Activated T-cell treated with anti-CD3 and anti-CD28 coated beads, Interleukin-2, amount 50 U/mL, for 4 hours (primary cell): Measurements from ENCODE around the gene EIF3L. TPM values are rescaled to one million over a fixed set of nuclear protein-coding genes. Genes with fewer than 3 reads are reported as not detected.
A peak's percentile ranks its signal among the peaks of the same experiment; 100 is the strongest.

Experiments used
- ATAC-seq, 2 donors: fragments of 200-7000 bp; cut with Tn5 transposase; one replicate each; pipeline ENCODE4 v1.10.0; 2021
- DNase-seq: peaks from one replicate; pipeline ENCODE4 v3.0.0-alpha.2; 2020
- H3K27me3 Mint-ChIP-seq: one replicate; pipeline ENCODE4 v1.8.0; 2021; ENCODE audit warnings: low read depth, mixed read lengths
- H3K36me3 Mint-ChIP-seq: one replicate; pipeline ENCODE4 v1.8.0; 2022; ENCODE audit warnings: mixed read lengths; ENCODE audit not compliant: insufficient read depth
- H3K4me1 Mint-ChIP-seq: one replicate; pipeline ENCODE4 v1.8.0; 2021; ENCODE audit warnings: low read depth, mixed read lengths
- H3K4me3 Mint-ChIP-seq: one replicate; pipeline ENCODE4 v1.8.0; 2021; ENCODE audit warnings: mild to moderate bottlenecking, moderate library complexity, mixed read lengths
- H3K9me3 Mint-ChIP-seq: one replicate; pipeline ENCODE4 v1.8.0; 2021; ENCODE audit warnings: mixed read lengths
- total RNA-seq, 3 donors: library from RNA; stranded (reverse); gene quantifications; one replicate each; pipeline ENCODE4 v1.2.1, GENCODE V29; 2021

EIF3L gene
- total RNA-seq, 3 donors from 2014 or later, result 448 to 518 (median 461) TPM

DNA sequence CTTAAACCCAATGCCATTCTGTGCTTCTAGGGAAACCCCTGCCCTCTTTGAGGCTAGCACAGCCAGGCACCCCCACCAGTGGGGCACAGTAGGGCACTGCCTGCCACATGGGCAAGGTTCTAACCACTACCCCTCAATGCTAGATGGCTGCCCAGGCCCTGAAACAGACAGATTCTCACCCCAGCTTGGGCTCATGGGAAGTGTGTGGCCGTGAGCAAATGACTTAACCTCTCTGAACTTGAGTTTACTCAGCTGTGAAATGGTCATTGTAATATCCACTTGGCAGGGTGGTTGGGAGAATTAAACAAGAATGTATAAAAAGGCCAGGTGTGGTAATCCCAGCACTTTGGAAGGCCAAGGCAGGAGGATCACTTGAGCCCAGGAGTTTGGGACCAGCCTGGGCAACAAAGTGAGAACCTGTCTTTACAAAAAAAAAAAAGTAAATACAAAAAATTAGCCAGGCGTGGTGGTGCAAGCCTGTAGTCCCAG, 81.8 kb downstream of the EIF3L start:
- peaks cover 8% of the 10 kb centered on the region for H3K4me1 Mint-ChIP-seq
- peaks cover 5% of the 10 kb centered on the region for H3K36me3 Mint-ChIP-seq
- no peak for DNase-seq
- no peaks in the 10 kb centered on the region for H3K27me3 Mint-ChIP-seq
- H3K4me3 Mint-ChIP-seq, result no peak overlapping the region
- no peak for ATAC-seq
- no peaks in the 10 kb centered on the region for H3K9me3 Mint-ChIP-seq

DNA sequence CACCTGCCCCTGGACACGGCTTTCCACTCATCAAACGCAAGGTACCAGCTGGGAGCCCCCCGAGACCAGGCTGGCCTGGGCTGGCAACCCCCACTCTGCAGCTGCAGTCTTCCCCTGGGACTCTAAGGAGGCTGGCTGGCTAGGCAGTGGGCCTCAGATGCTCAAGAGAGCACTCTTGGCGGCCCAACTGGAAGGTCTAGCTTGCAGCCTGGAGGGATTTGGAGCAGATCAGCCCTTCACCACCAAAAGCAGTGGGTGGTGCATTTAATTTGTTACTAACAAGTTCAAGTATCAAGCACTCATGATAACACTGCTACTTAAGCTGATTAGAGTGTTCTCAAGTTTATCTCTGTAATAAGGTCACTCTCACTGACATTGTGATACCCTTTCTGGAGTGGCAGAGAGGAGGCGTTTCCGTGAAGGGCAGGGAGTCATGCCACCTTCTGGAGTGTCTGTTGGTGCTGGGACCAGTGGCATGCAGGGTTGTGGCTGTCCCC, 82.7 kb downstream of the EIF3L start:
- H3K36me3 Mint-ChIP-seq, result peaks cover 5% of the 10 kb centered on the region
- DNase-seq, result no peak

DNA sequence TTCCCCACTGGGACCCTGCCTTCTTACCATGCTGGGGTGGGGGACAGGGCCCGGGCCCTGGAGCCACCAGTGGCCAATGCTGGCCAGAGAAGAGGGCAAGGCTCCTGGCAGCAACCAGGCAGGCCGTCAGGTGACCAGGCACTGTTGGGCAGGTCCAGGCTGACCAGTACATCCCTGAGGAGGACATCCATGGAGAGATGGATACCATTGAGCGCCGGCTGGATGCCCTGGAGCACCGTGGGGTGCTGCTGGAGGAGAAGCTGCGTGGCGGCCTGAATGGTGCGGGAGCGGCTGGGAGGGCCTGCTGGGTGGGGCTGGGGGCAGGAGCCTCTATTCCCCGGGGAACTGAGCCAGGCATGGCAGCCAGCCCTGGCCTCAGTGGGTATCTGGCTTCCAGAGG, 83.2 kb downstream of the EIF3L start:
- Mint-ChIP-seq H3K4me1 (peaks cover 8% of the 10 kb centered on the region), H3K4me3 (no peak overlapping the region), H3K9me3 (no peaks in the 10 kb centered on the region), H3K36me3 (peaks cover 5% of the 10 kb centered on the region), H3K27me3 (no peaks in the 10 kb centered on the region)
- DNase-seq (no peak), ATAC-seq (no peak)

More for the DNA sequence above, 82.7 kb downstream of the EIF3L start:
- no peaks in the 10 kb centered on the region for H3K27me3 Mint-ChIP-seq
- no peak for ATAC-seq
- H3K9me3 Mint-ChIP-seq, result no peaks in the 10 kb centered on the region
- H3K4me3 Mint-ChIP-seq, result no peak overlapping the region
- peaks cover 8% of the 10 kb centered on the region for H3K4me1 Mint-ChIP-seq

DNA sequence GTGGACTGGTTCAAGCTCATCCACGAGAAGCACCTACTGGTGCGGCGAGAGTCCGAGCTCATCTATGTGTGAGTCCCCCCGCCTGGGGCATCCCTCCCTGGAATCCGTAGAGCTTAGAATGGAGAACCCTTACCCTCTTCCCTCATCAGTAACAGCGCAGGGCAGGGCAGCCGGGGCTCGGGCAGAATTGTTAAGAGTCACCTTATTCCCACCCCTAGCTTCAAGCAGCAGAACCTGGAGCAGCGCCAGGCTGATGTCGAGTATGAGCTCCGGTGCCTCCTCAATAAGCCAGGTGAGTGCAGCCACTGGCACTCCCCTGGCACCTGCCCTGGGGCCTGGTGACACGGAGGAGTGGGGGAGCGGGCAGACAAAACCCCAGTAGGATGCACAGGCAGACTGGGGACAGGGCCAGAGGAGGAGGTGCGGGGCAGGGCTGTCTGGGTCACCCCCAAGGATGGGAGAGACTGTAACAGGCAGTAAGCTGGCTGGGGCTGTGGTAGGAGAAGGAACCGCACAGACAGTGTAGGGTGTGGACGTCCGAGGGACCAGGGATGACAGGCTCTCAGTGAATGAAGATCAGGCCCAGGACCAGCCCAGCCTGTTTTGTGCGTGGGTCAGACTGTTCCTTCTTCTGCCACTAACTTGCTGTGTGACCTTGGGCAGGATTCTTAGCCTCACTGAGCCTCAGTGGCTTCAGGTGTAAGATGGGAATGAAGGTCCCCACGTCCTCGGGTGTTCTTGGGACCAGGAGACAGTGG, 83.8 kb downstream of the EIF3L start:
- no peak for ATAC-seq
- peaks cover 5% of the 10 kb centered on the region for H3K36me3 Mint-ChIP-seq
- H3K9me3 Mint-ChIP-seq, result no peaks in the 10 kb centered on the region
- no peaks in the 10 kb centered on the region for H3K27me3 Mint-ChIP-seq
- no peak overlapping the region for H3K4me3 Mint-ChIP-seq
- H3K4me1 Mint-ChIP-seq, result peaks cover 8% of the 10 kb centered on the region
- no peak for DNase-seq

DNA sequence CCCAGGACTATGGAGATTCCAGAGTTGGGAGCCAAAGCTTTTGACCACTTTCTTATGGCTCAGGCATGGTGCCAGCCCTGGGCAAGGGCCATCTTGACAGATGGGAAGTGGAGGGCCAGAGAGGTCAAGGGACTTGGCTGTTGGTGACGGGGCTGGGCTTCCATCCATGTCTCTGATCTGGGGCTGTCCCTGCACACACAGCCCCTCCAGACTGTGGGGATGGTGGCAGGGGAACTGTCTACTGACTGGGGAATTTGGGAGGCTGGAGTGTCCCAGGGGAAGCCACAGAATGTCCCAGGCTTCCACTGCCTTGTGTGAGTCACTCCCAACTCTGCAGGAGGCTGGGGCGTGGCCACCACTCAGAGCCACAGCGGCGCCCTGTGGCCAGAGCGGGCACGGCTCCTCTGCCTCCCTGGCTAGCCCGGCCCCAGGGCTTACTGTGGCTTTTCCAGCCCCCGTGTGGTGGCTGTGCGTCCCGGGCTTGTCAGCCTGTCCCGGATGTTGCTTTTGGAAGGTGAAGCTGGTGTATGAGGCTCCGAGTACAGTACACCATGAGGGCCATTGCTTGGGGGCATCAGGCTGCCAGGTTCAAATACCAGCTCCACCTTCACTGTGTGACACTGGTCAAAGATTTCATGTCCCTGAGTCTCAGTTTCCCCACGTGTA, 84.6 kb downstream of the EIF3L start:
- Mint-ChIP-seq H3K4me1 (peaks cover 8% of the 10 kb centered on the region), H3K36me3 (peaks cover 2% of the 10 kb centered on the region), H3K9me3 (no peaks in the 10 kb centered on the region), H3K27me3 (no peaks in the 10 kb centered on the region), H3K4me3 (no peak overlapping the region)
- DNase-seq (peak; percentile 75), ATAC-seq (peak; percentile 100)

Other genes with a start within 250 kb of the EIF3L start
- gene GGA1, start 240.6 kb upstream of the EIF3L start, total RNA-seq, result 10 to 100 TPM; 73.3 to 79.5 (median 77.3) TPM
- 10 to 100 TPM; 51.1 to 54.3 (median 52.5) TPM for gene SH3BP1, start 209.8 kb upstream of the EIF3L start, total RNA-seq
- 10 to 100 TPM; 39.0 to 50.2 (median 43.7) TPM for gene PDXP, start 190.7 kb upstream of the EIF3L start, total RNA-seq
- gene LGALS1, start 173.8 kb upstream of the EIF3L start, total RNA-seq, result 10 to 100 TPM; 23.5 to 39.5 (median 24.9) TPM
- gene NOL12, start 163.1 kb upstream of the EIF3L start, total RNA-seq, result 10 to 100 TPM; 58.7 to 66.4 (median 65.2) TPM
- 10 to 100 TPM; 14.9 to 19.0 (median 17.2) TPM for gene TRIOBP, start 152.4 kb upstream of the EIF3L start, total RNA-seq
- 10 to 100 TPM in 1 of 3 donors, 1 to 10 TPM in 2; 6.5 to 12.3 (median 8.6) TPM for gene GCAT, start 41.5 kb upstream of the EIF3L start, total RNA-seq
- gene GALR3, start 26.0 kb upstream of the EIF3L start, total RNA-seq, result not detected
- gene ANKRD54, start 5.1 kb upstream of the EIF3L start, total RNA-seq, result 10 to 100 TPM; 28.0 to 30.4 (median 29.7) TPM
- 10 to 100 TPM; 16.0 to 16.2 (median 16.0) TPM for gene MICALL1, start 56.9 kb downstream of the EIF3L start, total RNA-seq
- gene C22orf23, start 104.2 kb downstream of the EIF3L start, total RNA-seq, result under 1 TPM in 1 of 3 donors, not detected in 2; 0.46 TPM
- gene POLR2F, start 104.3 kb downstream of the EIF3L start, total RNA-seq, result 100 to 1,000 TPM; 155 to 176 (median 163) TPM
- gene SOX10, start 135.1 kb downstream of the EIF3L start, total RNA-seq, result not detected
- gene PICK1, start 208.0 kb downstream of the EIF3L start, total RNA-seq, result 10 to 100 TPM; 21.7 to 24.2 (median 23.1) TPM
- gene SLC16A8, start 234.8 kb downstream of the EIF3L start, total RNA-seq, result not detected